Fibroblast of lung (primary cell): ENCODE data around the gene CHRM5. TPM values are rescaled to one million over a fixed set of nuclear protein-coding genes. Genes with fewer than 3 reads are reported as not detected.

Source experiments
- DNase-seq, 2 donors: peaks; one replicate each; pipeline versions ENCODE4 v3.0.0 to v3.0.0-alpha.2; 2010; ENCODE audit warnings: low read depth in 2 of 2
- H2AFZ ChIP-seq: 2 replicates; pipeline ENCODE4 v1.5.1; 2012; ENCODE audit warnings: low read length, control low read depth, inconsistent platforms
- H3K27ac ChIP-seq: 2 replicates; pipeline ENCODE4 v1.5.1; 2011; ENCODE audit warnings: low read length, control low read depth; ENCODE audit not compliant: insufficient read depth
- H3K27me3 ChIP-seq: 2 replicates; pipeline ENCODE4 v1.5.1; 2011; ENCODE audit warnings: mild to moderate bottlenecking, low read length; ENCODE audit not compliant: control insufficient read depth, insufficient read depth
- H3K36me3 ChIP-seq: 2 replicates; pipeline ENCODE4 v1.5.1; 2011; ENCODE audit warnings: low read length; ENCODE audit not compliant: control insufficient read depth, insufficient read depth
- H3K4me1 ChIP-seq: 2 replicates; pipeline ENCODE4 v1.5.1; 2011; ENCODE audit warnings: low read length; ENCODE audit not compliant: control insufficient read depth, insufficient read depth; ENCODE audit errors: extremely low read depth
- H3K4me2 ChIP-seq: 2 replicates; pipeline ENCODE4 v1.5.1; 2011; ENCODE audit warnings: low read length, control low read depth; ENCODE audit not compliant: insufficient read depth; ENCODE audit errors: extremely low read depth
- H3K4me3 ChIP-seq, 4 experiments: fragments of 200-600 bp in 1 of 4; sonication (generic) in 1 of 4; replicated peaks in 1 of 4; 2 replicates each; pipeline ENCODE4 v1.5.1; 2011 to 2016; ENCODE audit warnings: low read length in 4 of 4, low read depth in 3 of 4, mild to moderate bottlenecking in 3 of 4, control low read depth in 2 of 4, inconsistent platforms in 1 of 4, mixed read lengths in 1 of 4; ENCODE audit not compliant: insufficient read depth in 1 of 4; ENCODE audit errors: control extremely low read depth in 1 of 4
- H3K79me2 ChIP-seq: 2 replicates; pipeline ENCODE4 v1.5.1; 2012; ENCODE audit warnings: mild to moderate bottlenecking, low read length, inconsistent platforms; ENCODE audit not compliant: control insufficient read depth, insufficient read depth
- H3K9ac ChIP-seq: 2 replicates; pipeline ENCODE4 v1.5.1; 2011; ENCODE audit warnings: mild to moderate bottlenecking, low read length, control low read depth; ENCODE audit not compliant: insufficient read depth
- H3K9me3 ChIP-seq: 2 replicates; pipeline ENCODE4 v1.5.1; 2012; ENCODE audit warnings: low read depth, low read length; ENCODE audit not compliant: control insufficient read depth, insufficient read depth
- H4K20me1 ChIP-seq: 2 replicates; pipeline ENCODE4 v1.5.1; 2011; ENCODE audit warnings: low read length; ENCODE audit not compliant: control insufficient read depth, insufficient read depth; ENCODE audit errors: extremely low read depth
- CTCF ChIP-seq, 2 donors: IDR thresholded peaks in 1 of 2; conservative IDR thresholded peaks in 1 of 2; 1 replicate in 1 of 2; 2 replicates in 1 of 2; pipeline ENCODE4 v1.5.1; 2011 to 2012; ENCODE audit warnings: low read length in 2 of 2, control low read depth in 1 of 2, inconsistent platforms in 1 of 2, low read depth in 1 of 2, mild to moderate bottlenecking in 1 of 2
- EZH2 ChIP-seq: IDR thresholded peaks from 2 replicates; pipeline ENCODE4 v1.5.1; 2012; ENCODE audit warnings: low read length, control low read depth, mild to moderate bottlenecking; ENCODE audit errors: missing control alignments
- polyA plus RNA-seq, 2 donors: library from polyadenylated mRNA; depleted of rRNA in 1 of 2; stranded (reverse) in 1 of 2; unstranded in 1 of 2; fragments of >200 nt; gene quantifications; 2 replicates each; pipeline ENCODE4 v1.2.1, GENCODE V29; 2011 to 2012; ENCODE audit warnings: missing spikeins in 1 of 2
- total RNA-seq: library from RNA; depleted of rRNA; stranded (reverse); fragments of >200 nt; gene quantifications from 2 replicates; pipeline ENCODE4 v1.2.1, GENCODE V29; 2014

Gene CHRM5
- total and polyA plus RNA-seq, 2 donors (not counting 1 experiment from before 2014, with no cell fraction given): 0.03 TPM; not detected in 1

GRCh38 chr15:34114739-34115138 is 146.4 kb downstream of the CHRM5 start:
- H3K9ac ChIP-seq: no peak overlapping the region
- H3K4me1 ChIP-seq: no peaks in the 10 kb centered on the region
- no peak overlapping the region for H2AFZ ChIP-seq
- H3K4me3 ChIP-seq: no peak overlapping the region
- H3K9me3 ChIP-seq: no peaks in the 10 kb centered on the region
- H3K36me3 ChIP-seq: no peaks in the 10 kb centered on the region
- H3K27ac ChIP-seq: no peak overlapping the region
- H3K4me2 ChIP-seq: no peak overlapping the region
- no peaks in the 10 kb centered on the region for H3K79me2 ChIP-seq
- no peak for DNase-seq
- no peak for TF ChIP-seq EZH2
- TF ChIP-seq CTCF (conservative IDR thresholded peaks at IDR 0.05 in 1 of 2, IDR thresholded peaks at IDR 0.05 in 1 of 2; ENCODE audit: low read depth in 1 of 2, low read length in 2 of 2): no peak
- no peaks in the 10 kb centered on the region for H3K27me3 ChIP-seq
- no peaks in the 10 kb centered on the region for H4K20me1 ChIP-seq

- no peaks in the 10 kb centered on the region for H3K79me2 ChIP-seq
- H3K27me3 ChIP-seq: no peaks in the 10 kb centered on the region
- TF ChIP-seq EZH2 (no peak), CTCF (conservative IDR thresholded peaks at IDR 0.05 in 1 of 2, IDR thresholded peaks at IDR 0.05 in 1 of 2; ENCODE audit: low read depth in 1 of 2, low read length in 2 of 2) (no peak)
- H3K4me2 ChIP-seq: no peak overlapping the region
- no peaks in the 10 kb centered on the region for H3K9me3 ChIP-seq
- DNase-seq: peak in 1 of 2 donors; percentile 27
- H3K4me1 ChIP-seq: no peaks in the 10 kb centered on the region
- H2AFZ ChIP-seq: no peak overlapping the region
- no peak overlapping the region for H3K27ac ChIP-seq
- no peaks in the 10 kb centered on the region for H4K20me1 ChIP-seq
- H3K9ac ChIP-seq: no peak overlapping the region
- no peak overlapping the region for H3K4me3 ChIP-seq
- no peaks in the 10 kb centered on the region for H3K36me3 ChIP-seq
Measured at GRCh38 chr15:34116620-34117019, 148.3 kb downstream of the CHRM5 start.

Other genes starting within 250 kb of the CHRM5 start
- 19.2 and 24.7 TPM in 2 replicates for gene AVEN, start 70.7 kb downstream of the CHRM5 start, total RNA-seq
- gene AVEN, start 70.7 kb downstream of the CHRM5 start, polyA plus RNA-seq: 14.7 and 16.0 TPM in 2 replicates
- 39.0 and 47.7 TPM in 2 replicates for gene EMC7, start 133.4 kb downstream of the CHRM5 start, total RNA-seq
- 102 and 108 TPM in 2 replicates for gene EMC7, start 133.4 kb downstream of the CHRM5 start, polyA plus RNA-seq
- 2.6 and 3.0 TPM in 2 replicates for gene PGBD4, start 133.6 kb downstream of the CHRM5 start, total RNA-seq
- gene PGBD4, start 133.6 kb downstream of the CHRM5 start, polyA plus RNA-seq: 1.4 and 1.6 TPM in 2 replicates
- 35.0 and 39.8 TPM in 2 replicates for gene KATNBL1, start 241.6 kb downstream of the CHRM5 start, total RNA-seq
- gene KATNBL1, start 241.6 kb downstream of the CHRM5 start, polyA plus RNA-seq: 25.8 and 26.4 TPM in 2 replicates